HEK293 (cell line): ENCODE data around the gene PKIB.
"Not testable (repeated sequence)": the region's sequence is repeated elsewhere in the genome, so short reads cannot be mapped to it uniquely, and the experiment has no call there.

Experiments
- CTCF ChIA-PET: fragments of 350-600 bp; formaldehyde crosslinking; extraction: SDS; loops from one replicate; lab custom pipeline; 2021; ENCODE audit warnings: antibody characterized with exemption; lab: Yijun Ruan, JAX
- POLR2A ChIA-PET: fragments of 300-600 bp; formaldehyde crosslinking; extraction: SDS; loops from one replicate; lab custom pipeline; 2020; ENCODE audit warnings: antibody characterized with exemption, inconsistent platforms; lab: Yijun Ruan, JAX
- H3K27ac ChIP-seq: fragments of 200-500 bp; sonication (Bioruptor generic); 2 replicates; pipeline ENCODE4 v1.5.1; 2014; ENCODE audit warnings: low read depth, low read length, control low read depth, inconsistent platforms; ENCODE audit errors: extremely low read depth
- H3K36me3 ChIP-seq, 2 experiments: fragments of 200-500 bp in 1 of 2; sonication (Bioruptor generic) in 1 of 2; 1 replicate in 1 of 2; 2 replicates in 1 of 2; pipeline ENCODE4 v1.5.1; 2014 to 2017; ENCODE audit warnings: inconsistent platforms in 2 of 2, low read length in 2 of 2; ENCODE audit not compliant: control insufficient read depth in 2 of 2, insufficient read depth in 1 of 2
- H3K4me1 ChIP-seq: fragments of 200-500 bp; sonication (Bioruptor generic); 2 replicates; pipeline ENCODE4 v1.5.1; 2014; ENCODE audit warnings: mild to moderate bottlenecking, low read length, inconsistent platforms; ENCODE audit not compliant: control insufficient read depth, insufficient read depth
- H3K4me3 ChIP-seq: 2 replicates; pipeline ENCODE4 v1.5.1; 2011; ENCODE audit warnings: low read depth, mild to moderate bottlenecking, control low read depth, low read length, moderate library complexity
- H3K9me3 ChIP-seq: fragments of 200-500 bp; sonication (Bioruptor generic); 2 replicates; pipeline ENCODE4 v1.5.1; 2014; ENCODE audit warnings: low read depth, low read length, inconsistent platforms; ENCODE audit not compliant: control insufficient read depth, insufficient read depth
- PRDM10 ChIP-seq: fragments of 450-650 bp; formaldehyde crosslinking; IDR thresholded peaks from 2 replicates; pipeline ENCODE4 v1.5.1; 2016; ENCODE audit warnings: missing biosample characterization, missing genetic modification characterization
- RBAK ChIP-seq: fragments of 450-650 bp; formaldehyde crosslinking; IDR thresholded peaks from 2 replicates; pipeline ENCODE4 v1.5.1; 2016; ENCODE audit warnings: missing biosample characterization, missing genetic modification characterization
- SCRT2 ChIP-seq: fragments of 450-650 bp; formaldehyde crosslinking; IDR thresholded peaks from 2 replicates; pipeline ENCODE4 v1.5.1; 2016; ENCODE audit warnings: missing biosample characterization, missing genetic modification characterization
- ZBTB1 ChIP-seq: fragments of 450-650 bp; formaldehyde crosslinking; IDR thresholded peaks from 2 replicates; pipeline ENCODE4 v1.5.1; 2016; ENCODE audit warnings: missing biosample characterization, missing genetic modification characterization
- ZBTB10 ChIP-seq: fragments of 450-650 bp; formaldehyde crosslinking; IDR thresholded peaks from 2 replicates; pipeline ENCODE4 v1.5.1; 2016; ENCODE audit warnings: missing biosample characterization, missing genetic modification characterization
- ZBTB11 ChIP-seq: fragments of 450-650 bp; formaldehyde crosslinking; conservative IDR thresholded peaks from 2 replicates; pipeline ENCODE4 v1.5.1; 2016; ENCODE audit warnings: low read depth, missing biosample characterization, missing genetic modification characterization
- ZBTB44 ChIP-seq: fragments of 450-650 bp; IDR thresholded peaks from 2 replicates; pipeline ENCODE4 v1.5.1; 2018; ENCODE audit warnings: missing biosample characterization, mild to moderate bottlenecking, missing genetic modification characterization
- ZEB2 ChIP-seq: fragments of 450-650 bp; formaldehyde crosslinking; IDR thresholded peaks from 2 replicates; pipeline ENCODE4 v1.5.1; 2016; ENCODE audit warnings: missing biosample characterization, missing genetic modification characterization
- ZNF138 ChIP-seq: fragments of 450-650 bp; formaldehyde crosslinking; IDR thresholded peaks from 2 replicates; pipeline ENCODE4 v1.5.1; 2016; ENCODE audit warnings: missing biosample characterization, missing genetic modification characterization, borderline replicate concordance
- ZNF157 ChIP-seq: fragments of 450-650 bp; formaldehyde crosslinking; IDR thresholded peaks from 2 replicates; pipeline ENCODE4 v1.5.1; 2016; ENCODE audit warnings: missing biosample characterization, missing genetic modification characterization
- ZNF202 ChIP-seq: fragments of 450-650 bp; formaldehyde crosslinking; IDR thresholded peaks from 2 replicates; pipeline ENCODE4 v1.5.1; 2016; ENCODE audit warnings: missing biosample characterization, missing genetic modification characterization, borderline replicate concordance
- ZNF366 ChIP-seq: fragments of 450-650 bp; formaldehyde crosslinking; conservative IDR thresholded peaks from 2 replicates; pipeline ENCODE4 v1.5.1; 2016; ENCODE audit warnings: missing biosample characterization, missing genetic modification characterization
- ZNF394 ChIP-seq: fragments of 450-650 bp; formaldehyde crosslinking; IDR thresholded peaks from 2 replicates; pipeline ENCODE4 v1.5.1; 2016; ENCODE audit warnings: missing biosample characterization, missing genetic modification characterization, mild to moderate bottlenecking, moderate library complexity, borderline replicate concordance
- ZNF473 ChIP-seq: fragments of 450-650 bp; formaldehyde crosslinking; IDR thresholded peaks from 2 replicates; pipeline ENCODE4 v1.5.1; 2017; ENCODE audit warnings: missing biosample characterization, missing genetic modification characterization
- ZNF549 ChIP-seq: fragments of 450-650 bp; IDR thresholded peaks from 2 replicates; pipeline ENCODE4 v1.5.1; 2018; ENCODE audit warnings: missing biosample characterization, missing genetic modification characterization, mild to moderate bottlenecking, inconsistent platforms, moderate library complexity
- ZNF658 ChIP-seq: fragments of 450-650 bp; formaldehyde crosslinking; IDR thresholded peaks from 2 replicates; pipeline ENCODE4; 2016; ENCODE audit warnings: missing biosample characterization, missing genetic modification characterization
- ZNF701 ChIP-seq: fragments of 450-650 bp; formaldehyde crosslinking; IDR thresholded peaks from 2 replicates; pipeline ENCODE4 v1.5.1; 2016; ENCODE audit warnings: missing biosample characterization, missing genetic modification characterization
- ZNF76 ChIP-seq: fragments of 450-650 bp; formaldehyde crosslinking; IDR thresholded peaks from 2 replicates; pipeline ENCODE4; 2016; ENCODE audit warnings: low read depth, missing biosample characterization, missing genetic modification characterization, borderline replicate concordance
- ZNF785 ChIP-seq: fragments of 450-650 bp; formaldehyde crosslinking; IDR thresholded peaks from 2 replicates; pipeline ENCODE4 v1.5.1; 2016; ENCODE audit warnings: missing biosample characterization, missing genetic modification characterization

Gene PKIB

GRCh38 chr6:122747573-122747972, 137.4 kb downstream of the PKIB start:
- CTCF ChIA-PET = no interaction called here
- Histone ChIP-seq H3K4me3 (no peak overlapping the region), H3K4me1 (no peaks in the 10 kb centered on the region)
- TF ChIP-seq ZNF701 (no peak), ZNF76 (tag by site-specific recombination) (no peak), ZNF138 (tag by site-specific recombination) (no peak), SCRT2 (tag by site-specific recombination) (no peak), ZBTB11 (tag by site-specific recombination) (no peak), ZNF549 (no peak), ZNF473 (no peak), ZNF785 (no peak), ZBTB10 (tag by site-specific recombination) (no peak), RBAK (no peak), ZNF366 (tag by site-specific recombination) (no peak), ZBTB44 (no peak), ZNF157 (tag by site-specific recombination) (no peak), ZNF658 (tag by site-specific recombination) (no peak), ZEB2 (tag by site-specific recombination) (no peak), PRDM10 (tag by site-specific recombination) (no peak), ZNF394 (tag by site-specific recombination) (no peak), ZNF202 (tag by site-specific recombination) (no peak), ZBTB1 (no peak)
- TF ChIP-seq, all 188 proteins: peak for 0
- no peak overlapping the region for H3K27ac ChIP-seq
- POLR2A ChIA-PET = no interaction called here
- H3K36me3 ChIP-seq = no peaks in the 10 kb centered on the region
- H3K9me3 ChIP-seq = no peaks in the 10 kb centered on the region

GRCh38 chr6:122748945-122749344, 138.7 kb downstream of the PKIB start:
- H3K9me3 ChIP-seq, H3K36me3 ChIP-seq, H3K4me3 ChIP-seq, H3K4me1 ChIP-seq, POLR2A ChIA-PET, H3K27ac ChIP-seq: not testable (repeated sequence)
- CTCF ChIA-PET = interaction anchor here (0.6 to 4.2 kb wide), 3 partner anchors 18 to 90 kb away, joined by 3 to 14 read pairs (median 9); no protein-coding TSS in a partner anchor
